ENCODE measurements around the gene NUP214. TPM values are rescaled to one million over a fixed set of nuclear protein-coding genes. Genes with fewer than 3 reads are reported as not detected.

NUP214 gene
- total RNA-seq, 1 experiment from 2014 or later = 34.9 TPM

- ATAC-seq (no peak), DNase-seq (ENCODE audit: low read depth, low spot score) (no peak)
- Histone ChIP-seq H3K36me3 (ENCODE audit: control insufficient read depth, insufficient read depth, low read length) (no peaks in the 10 kb centered on the region), H3K27ac (ENCODE audit: low read length) (no peak overlapping the region), H3K4me1 (ENCODE audit: control insufficient read depth, insufficient read depth, low read length) (no peaks in the 10 kb centered on the region; the same call in 1 of the 2 replicates), H3K9me3 (ENCODE audit: control insufficient read depth, insufficient read depth, low read depth, low read length) (no peaks in the 10 kb centered on the region), H3K27me3 (ENCODE audit: control insufficient read depth, insufficient read depth, low read length) (no peaks in the 10 kb centered on the region), H3K4me3 (ENCODE audit: low read depth in 2 of 2, low read length in 2 of 2) (no peak overlapping the region)
- in situ Hi-C loops (cut with HindIII; ENCODE audit: low pct_unique_long_range_greater_than_20kb, low sequenced_read_pairs) = no loop called here
- TF ChIP-seq, protein P1, sequence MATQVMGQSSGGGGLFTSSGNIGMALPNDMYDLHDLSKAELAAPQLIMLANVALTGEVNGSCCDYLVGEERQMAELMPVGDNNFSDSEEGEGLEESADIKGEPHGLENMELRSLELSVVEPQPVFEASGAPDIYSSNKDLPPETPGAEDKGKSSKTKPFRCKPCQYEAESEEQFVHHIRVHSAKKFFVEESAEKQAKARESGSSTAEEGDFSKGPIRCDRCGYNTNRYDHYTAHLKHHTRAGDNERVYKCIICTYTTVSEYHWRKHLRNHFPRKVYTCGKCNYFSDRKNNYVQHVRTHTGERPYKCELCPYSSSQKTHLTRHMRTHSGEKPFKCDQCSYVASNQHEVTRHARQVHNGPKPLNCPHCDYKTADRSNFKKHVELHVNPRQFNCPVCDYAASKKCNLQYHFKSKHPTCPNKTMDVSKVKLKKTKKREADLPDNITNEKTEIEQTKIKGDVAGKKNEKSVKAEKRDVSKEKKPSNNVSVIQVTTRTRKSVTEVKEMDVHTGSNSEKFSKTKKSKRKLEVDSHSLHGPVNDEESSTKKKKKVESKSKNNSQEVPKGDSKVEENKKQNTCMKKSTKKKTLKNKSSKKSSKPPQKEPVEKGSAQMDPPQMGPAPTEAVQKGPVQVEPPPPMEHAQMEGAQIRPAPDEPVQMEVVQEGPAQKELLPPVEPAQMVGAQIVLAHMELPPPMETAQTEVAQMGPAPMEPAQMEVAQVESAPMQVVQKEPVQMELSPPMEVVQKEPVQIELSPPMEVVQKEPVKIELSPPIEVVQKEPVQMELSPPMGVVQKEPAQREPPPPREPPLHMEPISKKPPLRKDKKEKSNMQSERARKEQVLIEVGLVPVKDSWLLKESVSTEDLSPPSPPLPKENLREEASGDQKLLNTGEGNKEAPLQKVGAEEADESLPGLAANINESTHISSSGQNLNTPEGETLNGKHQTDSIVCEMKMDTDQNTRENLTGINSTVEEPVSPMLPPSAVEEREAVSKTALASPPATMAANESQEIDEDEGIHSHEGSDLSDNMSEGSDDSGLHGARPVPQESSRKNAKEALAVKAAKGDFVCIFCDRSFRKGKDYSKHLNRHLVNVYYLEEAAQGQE (IDR thresholded peaks at IDR 0.05; ENCODE audit: insufficient read depth in 1 of 2, low read depth in 2 of 2, low read length in 1 of 2) = no peak
- no peak for TF ChIP-seq SIN3A (IDR thresholded peaks at IDR 0.05; ENCODE audit: borderline replicate concordance, insufficient read depth, low read depth, low read length)
- TF ChIP-seq TCF7L2 (IDR thresholded peaks at IDR 0.05; ENCODE audit: low read depth, low read length) = no peak
- TF ChIP-seq, protein P2, sequence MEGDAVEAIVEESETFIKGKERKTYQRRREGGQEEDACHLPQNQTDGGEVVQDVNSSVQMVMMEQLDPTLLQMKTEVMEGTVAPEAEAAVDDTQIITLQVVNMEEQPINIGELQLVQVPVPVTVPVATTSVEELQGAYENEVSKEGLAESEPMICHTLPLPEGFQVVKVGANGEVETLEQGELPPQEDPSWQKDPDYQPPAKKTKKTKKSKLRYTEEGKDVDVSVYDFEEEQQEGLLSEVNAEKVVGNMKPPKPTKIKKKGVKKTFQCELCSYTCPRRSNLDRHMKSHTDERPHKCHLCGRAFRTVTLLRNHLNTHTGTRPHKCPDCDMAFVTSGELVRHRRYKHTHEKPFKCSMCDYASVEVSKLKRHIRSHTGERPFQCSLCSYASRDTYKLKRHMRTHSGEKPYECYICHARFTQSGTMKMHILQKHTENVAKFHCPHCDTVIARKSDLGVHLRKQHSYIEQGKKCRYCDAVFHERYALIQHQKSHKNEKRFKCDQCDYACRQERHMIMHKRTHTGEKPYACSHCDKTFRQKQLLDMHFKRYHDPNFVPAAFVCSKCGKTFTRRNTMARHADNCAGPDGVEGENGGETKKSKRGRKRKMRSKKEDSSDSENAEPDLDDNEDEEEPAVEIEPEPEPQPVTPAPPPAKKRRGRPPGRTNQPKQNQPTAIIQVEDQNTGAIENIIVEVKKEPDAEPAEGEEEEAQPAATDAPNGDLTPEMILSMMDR (IDR thresholded peaks at IDR 0.05) = no peak
- TF ChIP-seq POLR2AphosphoS5 (IDR thresholded peaks at IDR 0.05; ENCODE audit: low read depth, low read length) = no peak
- intact Hi-C loops (cut with micrococcal nuclease; ENCODE audit: unreplicated experiment) = no loop called here
- ChIA-PET POLR2A (no interaction called here), CTCF (no interaction called here)
- BruUV-seq (replicated peaks) = no TSS peak
These were observed 97.1 kb downstream of the NUP214 start for GRCh38 chr9:131222460-131222859.

- ATAC-seq (no peak), DNase-seq (ENCODE audit: low read depth, low spot score) (no peak)
- Histone ChIP-seq H3K27me3 (ENCODE audit: control insufficient read depth, insufficient read depth, low read length) (no peaks in the 10 kb centered on the region), H3K36me3 (ENCODE audit: control insufficient read depth, insufficient read depth, low read length) (no peaks in the 10 kb centered on the region), H3K9me3 (ENCODE audit: control insufficient read depth, insufficient read depth, low read depth, low read length) (no peaks in the 10 kb centered on the region), H3K27ac (ENCODE audit: low read length) (no peak overlapping the region), H3K4me3 (ENCODE audit: low read depth in 2 of 2, low read length in 2 of 2) (no peak overlapping the region), H3K4me1 (ENCODE audit: control insufficient read depth, insufficient read depth, low read length) (no peaks in the 10 kb centered on the region; the same call in 1 of the 2 replicates)
- TF ChIP-seq POLR2AphosphoS5 (IDR thresholded peaks at IDR 0.05; ENCODE audit: low read depth, low read length) = no peak
- intact Hi-C loops (cut with micrococcal nuclease; ENCODE audit: unreplicated experiment) (no loop called here), in situ Hi-C loops (cut with HindIII; ENCODE audit: low pct_unique_long_range_greater_than_20kb, low sequenced_read_pairs) (no loop called here)
- POLR2A ChIA-PET = no interaction called here
- CTCF ChIA-PET = no interaction called here
- BruUV-seq (replicated peaks) = no TSS peak
These were observed 100.8 kb downstream of the NUP214 start for GRCh38 chr9:131226226-131226625.

DNA sequence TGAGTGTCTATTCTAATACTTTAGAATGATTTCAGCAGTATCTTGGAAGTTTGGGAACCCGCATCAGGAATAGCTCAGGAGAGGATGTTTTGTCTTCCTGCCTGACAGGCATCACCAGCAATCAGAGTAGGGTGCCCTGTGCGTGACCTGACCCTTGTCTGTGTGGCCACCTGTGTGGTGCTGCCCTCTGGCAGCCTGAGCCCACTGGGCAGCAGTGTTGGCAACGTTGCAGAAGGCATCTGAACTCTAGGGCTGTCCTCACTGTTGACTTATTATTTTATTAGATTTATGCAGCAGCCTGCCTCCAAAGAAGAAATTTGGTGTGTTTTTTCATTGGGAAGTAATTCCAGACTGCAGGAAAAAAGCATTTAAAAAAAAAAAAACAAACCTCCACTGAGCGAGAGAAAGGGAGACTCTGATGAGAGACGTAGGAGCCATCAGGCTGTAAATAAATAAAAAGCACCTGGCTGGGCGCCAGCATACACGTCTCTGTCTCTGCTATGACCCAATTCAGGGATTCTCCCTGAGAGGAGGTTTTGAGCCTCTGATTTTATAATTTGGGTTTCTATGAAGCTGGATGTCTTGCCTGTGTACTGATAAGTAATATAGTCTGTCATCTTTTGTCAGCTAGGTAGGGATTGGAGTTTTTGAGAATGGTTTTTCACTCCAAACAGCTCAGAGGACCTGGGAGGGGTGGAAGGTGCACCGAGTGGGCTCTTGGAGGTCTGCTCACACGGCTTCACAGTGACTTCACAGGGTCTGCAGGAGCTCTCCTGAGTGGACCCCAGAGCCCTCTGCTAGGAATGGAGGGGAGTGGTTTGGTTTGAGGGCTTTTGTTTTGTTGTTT lies 101.9 kb downstream of the NUP214 start:
- H3K27ac ChIP-seq (ENCODE audit: low read length) = no peak overlapping the region
- no TSS peak for BruUV-seq (replicated peaks)
- no peak for ATAC-seq
- in situ Hi-C loops (cut with HindIII; ENCODE audit: low pct_unique_long_range_greater_than_20kb, low sequenced_read_pairs) (no loop called here), intact Hi-C loops (cut with micrococcal nuclease; ENCODE audit: unreplicated experiment) (no loop called here)
- no peak overlapping the region for H3K4me3 ChIP-seq (ENCODE audit: low read depth in 2 of 2, low read length in 2 of 2)
- no peaks in the 10 kb centered on the region for H3K36me3 ChIP-seq (ENCODE audit: control insufficient read depth, insufficient read depth, low read length)
- CTCF ChIA-PET = interaction anchor here (0.7 kb wide), 1 partner anchor 18 kb away, joined by 4 read pairs; no protein-coding TSS in a partner anchor
- H3K9me3 ChIP-seq (ENCODE audit: control insufficient read depth, insufficient read depth, low read depth, low read length) = no peaks in the 10 kb centered on the region
- TF ChIP-seq, protein P1 (IDR thresholded peaks at IDR 0.05; ENCODE audit: insufficient read depth in 1 of 2, low read depth in 2 of 2, low read length in 1 of 2) = no peak
- TF ChIP-seq POLR2AphosphoS5 (IDR thresholded peaks at IDR 0.05; ENCODE audit: low read depth, low read length) (no peak), TCF7L2 (IDR thresholded peaks at IDR 0.05; ENCODE audit: low read depth, low read length) (no peak), SIN3A (IDR thresholded peaks at IDR 0.05; ENCODE audit: borderline replicate concordance, insufficient read depth, low read depth, low read length) (no peak)
- TF ChIP-seq, protein P2 (IDR thresholded peaks at IDR 0.05) = no peak
- POLR2A ChIA-PET = no interaction called here
- DNase-seq (ENCODE audit: low read depth, low spot score) = no peak
- no peaks in the 10 kb centered on the region for H3K27me3 ChIP-seq (ENCODE audit: control insufficient read depth, insufficient read depth, low read length)
- H3K4me1 ChIP-seq (ENCODE audit: control insufficient read depth, insufficient read depth, low read length) = no peaks in the 10 kb centered on the region; the same call in 1 of the 2 replicates

Measured in Panc1 (cell line).